A673 (cell line): ENCODE results near the gene CFLAR. TPM values are rescaled to one million over a fixed set of nuclear protein-coding genes. Genes with fewer than 3 reads are reported as not detected.

ENCODE experiments used
- BruUV-seq: library from RNA; stranded (reverse); fragments of 400-500 nt; replicated peaks from 2 replicates; lab custom pipeline; 2021; lab: Mats Ljungman, UMichigan
- CTCF ChIA-PET: fragments of 300-600 bp; sonication (Branson Sonifier 250); formaldehyde crosslinking; loops from one replicate; lab custom pipeline; 2022; ENCODE audit warnings: antibody characterized with exemption; lab: Charles Lee
- POLR2A ChIA-PET: fragments of 300-600 bp; sonication (Branson Sonifier 250); formaldehyde crosslinking; loops from one replicate; lab custom pipeline; 2022; ENCODE audit warnings: antibody characterized with exemption; ENCODE audit not compliant: low non-redundant PET; lab: Charles Lee
- DNase-seq: peaks from one replicate; pipeline ENCODE4 v3.0.0-alpha.2; 2015; ENCODE audit warnings: low spot score
- H3K27ac ChIP-seq: fragments of 200-600 bp; sonication (generic); 2 replicates; pipeline ENCODE4 v1.5.1; 2016; ENCODE audit warnings: mixed run types, low read depth, mild to moderate bottlenecking, mixed read lengths, antibody characterized with exemption, low read length; ENCODE audit not compliant: poor library complexity, severe bottlenecking
- H3K27me3 ChIP-seq: fragments of 200-600 bp; sonication (generic); replicated peaks from 2 replicates; pipeline ENCODE4 v1.6.1; 2017; ENCODE audit warnings: mixed run types, low read depth, mild to moderate bottlenecking, mixed read lengths, antibody characterized with exemption, low read length; ENCODE audit not compliant: insufficient read depth, poor library complexity
- H3K36me3 ChIP-seq: fragments of 200-600 bp; sonication (generic); 2 replicates; pipeline ENCODE4 v1.6.1; 2016; ENCODE audit warnings: mixed run types, mild to moderate bottlenecking, mixed read lengths, antibody characterized with exemption, low read length; ENCODE audit not compliant: insufficient read depth, poor library complexity, severe bottlenecking
- H3K4me1 ChIP-seq: fragments of 200-600 bp; sonication (generic); 2 replicates; pipeline ENCODE4 v1.6.1; 2017; ENCODE audit warnings: mixed run types, mild to moderate bottlenecking, mixed read lengths, antibody characterized with exemption, low read length; ENCODE audit not compliant: insufficient read depth, poor library complexity, severe bottlenecking
- H3K4me3 ChIP-seq: fragments of 200-600 bp; sonication (generic); 2 replicates; pipeline ENCODE4 v1.5.1; 2016; ENCODE audit warnings: low read depth, mixed run types, mild to moderate bottlenecking, mixed read lengths, low read length; ENCODE audit not compliant: poor library complexity, severe bottlenecking
- H3K9me3 ChIP-seq: fragments of 200-600 bp; sonication (generic); 2 replicates; pipeline ENCODE4 v1.6.1; 2016; ENCODE audit warnings: mixed run types, low read depth, mild to moderate bottlenecking, mixed read lengths, antibody characterized with exemption, low read length; ENCODE audit not compliant: poor library complexity, severe bottlenecking
- EZH2 ChIP-seq: fragments of 200-600 bp; sonication (generic); IDR thresholded peaks from 2 replicates; pipeline ENCODE4 v1.6.1; 2017; ENCODE audit warnings: borderline replicate concordance, low read depth, mild to moderate bottlenecking, mixed read lengths, antibody characterized with exemption, low read length; ENCODE audit not compliant: poor library complexity, severe bottlenecking
- intact Hi-C: fragments of 100-400 bp; cut with micrococcal nuclease; formaldehyde crosslinking; loops from one replicate; pipeline ENCODE4 v1.10.0; 2022; ENCODE audit not compliant: unreplicated experiment
- total RNA-seq: library from RNA; stranded (reverse); gene quantifications from 2 replicates; pipeline ENCODE4 v1.2.3, GENCODE V29; 2021
- TF ChIP-seq, protein P1 (sequence below): fragments of 300-800, 200-600 bp; sonication (generic); conservative IDR thresholded peaks from 2 replicates; pipeline ENCODE4 v1.5.1; 2017; ENCODE audit warnings: low read depth, mild to moderate bottlenecking, antibody characterized with exemption, low read length, moderate library complexity, mixed read lengths

The CFLAR gene
- total RNA-seq, 1 experiment from 2014 or later: 55.1 TPM

GRCh38 chr2:201215963-201216362, 100.0 kb downstream of the CFLAR start:
- Histone ChIP-seq H3K27me3 (no peaks in the 10 kb centered on the region), H3K9me3 (no peaks in the 10 kb centered on the region), H3K4me1 (no peaks in the 10 kb centered on the region), H3K4me3 (no peak overlapping the region), H3K36me3 (no peaks in the 10 kb centered on the region), H3K27ac (no peak overlapping the region)
- ChIA-PET POLR2A (no interaction called here), CTCF (no interaction called here)
- intact Hi-C loops: no loop called here
- no TSS peak for BruUV-seq
- no peak for TF ChIP-seq EZH2
- TF ChIP-seq, protein P1, sequence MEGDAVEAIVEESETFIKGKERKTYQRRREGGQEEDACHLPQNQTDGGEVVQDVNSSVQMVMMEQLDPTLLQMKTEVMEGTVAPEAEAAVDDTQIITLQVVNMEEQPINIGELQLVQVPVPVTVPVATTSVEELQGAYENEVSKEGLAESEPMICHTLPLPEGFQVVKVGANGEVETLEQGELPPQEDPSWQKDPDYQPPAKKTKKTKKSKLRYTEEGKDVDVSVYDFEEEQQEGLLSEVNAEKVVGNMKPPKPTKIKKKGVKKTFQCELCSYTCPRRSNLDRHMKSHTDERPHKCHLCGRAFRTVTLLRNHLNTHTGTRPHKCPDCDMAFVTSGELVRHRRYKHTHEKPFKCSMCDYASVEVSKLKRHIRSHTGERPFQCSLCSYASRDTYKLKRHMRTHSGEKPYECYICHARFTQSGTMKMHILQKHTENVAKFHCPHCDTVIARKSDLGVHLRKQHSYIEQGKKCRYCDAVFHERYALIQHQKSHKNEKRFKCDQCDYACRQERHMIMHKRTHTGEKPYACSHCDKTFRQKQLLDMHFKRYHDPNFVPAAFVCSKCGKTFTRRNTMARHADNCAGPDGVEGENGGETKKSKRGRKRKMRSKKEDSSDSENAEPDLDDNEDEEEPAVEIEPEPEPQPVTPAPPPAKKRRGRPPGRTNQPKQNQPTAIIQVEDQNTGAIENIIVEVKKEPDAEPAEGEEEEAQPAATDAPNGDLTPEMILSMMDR: no peak
- no peak for DNase-seq

- Histone ChIP-seq H3K27me3 (no peaks in the 10 kb centered on the region), H3K4me1 (no peaks in the 10 kb centered on the region), H3K36me3 (no peaks in the 10 kb centered on the region), H3K9me3 (no peaks in the 10 kb centered on the region), H3K27ac (no peak overlapping the region), H3K4me3 (no peak overlapping the region)
- DNase-seq: no peak
- no peak for TF ChIP-seq EZH2
- TF ChIP-seq, protein P1: no peak
- intact Hi-C loops: no loop called here
- ChIA-PET POLR2A (no interaction called here), CTCF (no interaction called here)
- no TSS peak for BruUV-seq
These were observed 101.0 kb downstream of the CFLAR start for GRCh38 chr2:201216918-201217317.

DNA sequence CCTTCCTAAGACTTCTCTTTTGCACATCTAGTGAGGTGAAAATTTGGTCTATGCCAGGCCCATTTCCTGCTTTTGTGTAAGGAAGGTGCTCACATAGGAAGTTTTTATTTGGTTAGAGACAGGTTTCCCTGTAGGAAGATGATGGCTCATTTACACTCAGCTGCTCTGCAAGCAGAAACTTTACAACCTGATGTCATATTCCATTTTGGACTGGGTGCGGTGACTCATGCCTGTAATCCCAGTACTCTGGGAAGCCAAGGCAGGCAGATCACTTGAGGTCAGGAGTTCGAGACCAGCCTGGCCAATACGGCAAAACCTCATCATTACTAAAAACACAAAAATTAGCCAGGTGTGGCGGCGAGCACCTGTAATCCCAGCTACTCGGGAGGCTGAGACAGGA, 102.8 kb downstream of the CFLAR start:
- TF ChIP-seq, protein P1: no peak
- no peak for TF ChIP-seq EZH2
- no peaks in the 10 kb centered on the region for H3K9me3 ChIP-seq
- H3K4me3 ChIP-seq: no peak overlapping the region
- intact Hi-C loops: no loop called here
- H3K36me3 ChIP-seq: no peaks in the 10 kb centered on the region
- no peak overlapping the region for H3K27ac ChIP-seq
- BruUV-seq: no TSS peak
- ChIA-PET POLR2A (no interaction called here), CTCF (no interaction called here)
- H3K4me1 ChIP-seq: no peaks in the 10 kb centered on the region
- H3K27me3 ChIP-seq: no peaks in the 10 kb centered on the region
- DNase-seq: no peak
